ACHN (cell line): ENCODE data around the gene ACTL10.
"Not testable (repeated sequence)": the region's sequence is repeated elsewhere in the genome, so short reads cannot be mapped to it uniquely, and the experiment has no call there.

Experiments used
- DNase-seq: peaks from one replicate; pipeline ENCODE4 v3.0.0-alpha.2; 2015
- in situ Hi-C: cut with HindIII; loops from 2 replicates; pipeline ENCODE4 v1.10.0; 2017; ENCODE audit warnings: low sequenced_read_pairs, low pct_ligation_motif_present, low pct_unique_long_range_greater_than_20kb

The ACTL10 gene

DNA sequence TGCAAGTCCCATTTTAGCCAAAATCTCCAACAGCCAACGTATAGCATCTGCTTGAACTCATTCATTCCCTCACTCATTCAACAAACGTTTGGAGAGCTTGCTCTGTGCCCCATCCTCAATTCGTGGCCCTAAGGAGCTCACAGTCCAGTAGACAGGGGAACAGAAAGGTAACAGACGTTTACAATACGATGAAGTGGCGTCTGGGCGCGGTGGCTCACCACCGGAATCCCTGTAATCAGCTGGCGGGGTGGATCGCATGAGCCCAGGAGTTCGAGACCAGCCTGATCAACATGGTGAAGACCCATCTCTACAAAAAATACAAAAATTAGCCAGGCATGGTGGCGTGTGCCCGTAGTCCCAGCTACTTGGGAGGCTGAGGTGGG is 20.2 kb downstream of the ACTL10 start:
- in situ Hi-C loops, result no loop called here
- no peak for DNase-seq

DNA sequence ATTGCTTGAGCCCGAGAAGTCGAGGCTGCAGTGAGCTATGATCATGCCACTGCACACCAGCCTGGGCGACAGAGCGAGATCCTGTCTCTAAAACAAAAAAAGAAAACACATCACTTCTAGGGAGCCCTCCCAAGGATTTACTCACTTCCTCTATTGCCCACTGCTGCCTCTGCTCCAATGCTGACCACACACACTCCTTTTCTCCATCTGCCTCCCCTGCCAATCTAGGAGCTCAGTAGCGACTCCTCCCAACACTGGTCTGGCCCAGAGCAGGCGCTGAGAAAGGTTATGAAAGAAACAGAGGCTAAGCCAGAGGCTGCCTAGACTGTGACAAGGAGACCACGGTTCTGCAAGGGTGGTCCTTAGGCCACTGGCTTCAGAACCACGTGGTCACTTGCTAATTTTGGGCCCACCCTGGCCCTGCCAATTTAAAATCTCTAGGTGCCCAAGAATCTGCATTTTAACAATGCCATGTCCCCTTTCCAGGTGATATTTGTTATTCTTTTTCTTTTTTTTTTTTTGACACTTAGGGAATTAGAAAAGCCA is 20.7 kb downstream of the ACTL10 start:
- no peak for DNase-seq
- in situ Hi-C loops, result no loop called here

DNA sequence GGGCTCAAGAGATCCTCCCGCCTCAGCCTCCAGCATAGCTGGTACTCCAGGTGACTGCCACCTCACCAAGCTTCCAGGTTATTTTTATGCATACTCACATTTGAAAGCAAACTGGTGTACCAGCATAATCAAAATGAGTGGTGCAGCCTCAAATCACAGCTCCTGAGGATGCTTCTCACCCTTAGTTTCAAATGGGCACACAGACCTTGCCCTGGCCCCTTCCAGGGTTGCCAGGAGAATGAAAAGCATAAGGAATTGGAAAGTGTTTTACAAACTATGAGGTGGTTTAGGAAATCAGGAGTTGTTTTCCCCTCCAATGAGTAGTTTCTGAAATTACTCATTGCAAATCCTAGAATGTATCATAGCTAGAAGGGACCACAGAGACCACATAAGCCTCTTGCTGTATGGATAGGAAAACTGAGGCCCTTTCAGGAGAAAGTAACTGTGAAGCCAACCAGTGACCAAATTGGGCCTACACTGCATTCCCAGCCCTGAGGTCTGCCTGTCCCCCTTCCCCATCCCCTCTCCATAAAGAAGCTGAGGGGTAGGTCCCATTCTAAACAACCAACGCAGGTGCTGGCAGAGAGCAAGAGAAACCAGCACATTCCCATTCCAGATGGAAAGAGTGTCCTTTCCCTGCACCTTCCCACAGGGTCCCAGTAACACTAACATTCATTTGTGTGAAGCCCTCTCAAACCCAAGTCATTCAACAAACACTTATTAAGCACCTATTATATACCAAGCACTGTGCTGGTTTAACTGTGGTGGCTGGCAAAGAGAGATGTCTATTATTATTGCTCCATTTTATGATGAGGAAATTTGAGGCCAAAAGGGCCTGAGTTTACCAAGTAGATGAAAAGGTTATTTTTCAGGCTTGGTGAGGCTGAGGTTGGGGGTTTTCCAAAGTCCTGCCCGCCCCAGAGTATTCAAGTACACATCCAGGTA is 21.5 kb downstream of the ACTL10 start:
- in situ Hi-C loops, result no loop called here
- DNase-seq, result no peak

DNA sequence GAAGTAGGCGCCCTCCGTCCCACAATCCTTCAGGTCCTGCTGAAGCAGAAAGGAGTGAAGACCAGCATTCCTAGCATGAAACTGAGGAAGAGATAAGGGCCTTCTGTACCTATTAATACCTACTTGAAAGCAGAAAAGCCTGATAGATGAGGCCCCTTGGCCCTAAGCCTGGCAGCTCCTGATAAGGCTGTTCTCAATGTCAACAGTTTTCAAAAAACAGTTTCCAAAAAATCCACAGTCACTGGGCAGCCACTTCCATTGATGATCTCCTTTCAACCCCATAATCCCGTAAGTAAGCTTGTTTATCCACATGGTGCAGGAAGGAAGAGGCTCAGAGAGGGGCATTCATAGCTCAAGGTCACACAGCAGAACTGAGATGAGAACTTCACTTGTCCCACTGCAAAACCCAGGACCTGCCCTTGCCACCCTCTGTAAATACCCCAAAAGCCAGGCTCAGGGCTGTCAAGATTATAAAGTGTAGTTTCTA is 22.2 kb downstream of the ACTL10 start:
- DNase-seq, result no peak
- in situ Hi-C loops, result no loop called here

DNA sequence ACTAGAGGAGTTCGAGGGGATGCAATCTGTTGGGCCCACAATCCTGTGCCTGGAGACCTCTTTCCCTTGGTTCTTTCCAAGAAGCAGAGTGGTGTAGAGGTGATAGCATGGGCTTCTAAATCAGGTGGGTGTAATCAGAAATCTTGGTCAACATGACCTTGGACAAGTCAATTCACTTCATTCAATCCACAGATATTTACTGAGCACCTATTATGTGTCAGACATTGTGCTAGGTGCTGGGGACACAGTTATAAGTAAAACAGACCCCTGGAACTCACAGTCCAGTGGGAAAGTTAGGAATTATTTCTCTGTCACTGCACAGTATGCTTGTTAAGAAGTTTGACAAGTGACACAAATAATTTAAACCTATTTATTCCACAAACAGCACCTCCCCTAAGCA is 22.8 kb downstream of the ACTL10 start:
- in situ Hi-C loops, result no loop called here
- no peak for DNase-seq

DNA sequence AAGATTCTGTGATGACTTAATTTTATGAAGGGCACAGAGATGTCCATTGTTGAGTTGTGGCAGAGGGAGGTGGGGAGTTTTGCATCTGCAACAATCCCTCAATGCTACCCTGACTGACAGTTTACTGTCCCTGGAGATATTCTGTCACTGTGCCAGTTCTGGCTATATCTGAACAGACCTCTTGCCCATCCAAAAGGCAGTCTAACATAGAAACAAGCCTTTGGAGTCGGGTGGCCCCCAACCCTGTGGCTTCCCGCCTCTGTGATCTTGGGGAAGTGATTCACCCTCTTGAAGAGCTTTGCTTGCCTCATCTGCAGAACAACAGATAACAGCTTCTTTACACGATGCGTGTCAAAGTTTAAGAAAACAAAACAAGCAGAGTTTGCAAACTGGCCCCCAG is 23.2 kb downstream of the ACTL10 start:
- peak; percentile 44 for DNase-seq
- in situ Hi-C loops, result no loop called here

DNA sequence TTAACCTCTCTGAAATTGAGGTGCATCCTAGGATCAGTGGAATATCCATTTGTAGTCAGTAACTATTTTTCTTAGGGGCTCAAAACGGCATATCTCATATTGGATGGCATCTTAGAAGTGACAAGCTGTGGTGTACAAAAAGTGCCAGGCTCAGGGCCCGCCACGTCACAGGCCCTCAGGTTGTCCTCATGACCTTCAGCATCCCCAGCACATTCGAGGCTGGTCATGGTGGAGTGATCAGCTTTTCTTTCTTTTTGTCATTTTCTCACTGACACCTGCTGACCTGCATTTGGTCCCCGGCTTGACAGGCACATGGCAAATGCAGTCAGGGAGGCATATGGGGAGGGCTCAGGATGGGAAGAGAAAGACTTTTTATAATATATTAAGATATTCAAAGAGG is 26.5 kb downstream of the ACTL10 start:
- in situ Hi-C loops, result no loop called here
- no peak for DNase-seq

DNA sequence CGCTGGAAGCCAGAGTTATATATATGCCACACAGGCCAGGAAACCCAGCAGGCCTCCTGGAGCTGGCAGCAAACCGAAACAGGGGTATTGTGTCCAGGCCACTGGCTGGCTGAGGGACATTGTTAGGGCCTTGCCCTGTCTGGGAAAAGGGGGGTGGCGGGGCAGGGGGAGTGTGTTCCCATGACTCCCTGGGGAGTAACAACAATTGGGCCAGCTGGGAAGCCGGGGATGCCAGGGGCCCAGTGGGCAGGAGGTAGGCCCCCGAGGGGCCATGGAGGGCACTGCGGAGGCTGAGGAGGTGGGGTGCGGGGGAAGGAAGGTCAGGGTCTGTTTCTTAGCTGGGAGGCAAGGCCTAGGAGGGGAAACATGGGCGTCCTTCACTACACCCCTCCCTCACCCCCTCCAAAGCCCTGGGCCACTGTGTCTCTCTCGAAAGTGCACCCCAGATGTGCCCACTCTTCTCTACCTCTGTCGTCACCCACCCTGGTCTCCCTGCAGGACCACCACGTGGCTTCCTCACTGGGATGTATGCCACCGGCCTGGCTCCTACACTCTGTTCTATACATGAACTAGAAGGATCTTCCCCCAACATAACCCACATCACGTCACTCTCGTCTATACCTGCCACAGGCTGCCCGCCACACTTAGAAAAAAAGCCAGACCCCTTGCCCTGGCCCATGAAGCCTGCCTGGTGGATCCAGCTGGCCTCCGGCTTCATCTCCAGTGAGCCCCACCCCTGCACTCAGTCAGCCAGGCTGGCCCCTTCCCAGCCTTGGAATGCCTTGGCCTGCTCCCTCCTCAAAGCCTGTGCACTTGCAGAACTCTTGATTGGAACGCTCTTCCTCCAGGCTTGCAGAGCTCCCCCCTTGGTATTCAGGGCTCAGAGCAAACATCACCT is 27.2 kb downstream of the ACTL10 start:
- no peak for DNase-seq
- in situ Hi-C loops, result no loop called here

DNA sequence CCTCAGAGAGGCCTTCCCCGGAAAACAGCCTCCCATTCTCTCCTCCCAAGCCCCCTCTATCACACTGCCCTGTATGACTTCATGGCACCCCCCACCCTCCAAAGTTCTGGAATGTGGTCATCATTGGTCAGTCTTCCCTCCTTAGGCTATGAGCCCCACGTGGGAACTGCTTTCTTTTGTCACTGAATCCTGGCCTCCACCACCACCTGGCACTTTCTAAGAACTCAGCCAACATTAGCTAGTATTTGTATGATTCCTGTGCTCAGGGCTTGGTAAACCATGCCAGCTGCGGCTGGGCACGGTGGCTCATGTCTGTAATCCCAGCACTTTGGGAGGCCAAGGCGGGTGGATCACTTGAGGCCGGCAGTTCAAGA is 27.9 kb downstream of the ACTL10 start:
- in situ Hi-C loops, result no loop called here
- DNase-seq, result no peak

DNA sequence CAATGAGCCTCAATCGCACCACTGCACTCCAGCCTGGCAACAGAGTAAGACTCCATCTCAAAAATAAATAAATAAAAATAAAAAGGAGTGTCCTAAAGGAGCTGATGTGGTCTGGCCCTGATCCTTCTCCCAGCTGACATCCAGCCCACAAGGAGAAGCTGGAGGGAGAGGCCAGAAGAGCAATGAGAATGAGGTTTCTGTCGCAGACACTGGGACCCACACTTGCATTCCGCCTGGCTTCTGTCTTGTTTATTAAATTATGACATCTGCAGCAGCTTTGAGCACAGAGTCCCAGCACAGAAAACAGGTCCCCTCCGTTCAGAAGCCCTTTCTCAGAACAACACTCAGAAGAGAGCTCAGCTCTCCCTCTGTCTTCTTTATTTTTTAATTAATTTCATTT is 29.7 kb downstream of the ACTL10 start:
- no peak for DNase-seq
- in situ Hi-C loops, result no loop called here

DNA sequence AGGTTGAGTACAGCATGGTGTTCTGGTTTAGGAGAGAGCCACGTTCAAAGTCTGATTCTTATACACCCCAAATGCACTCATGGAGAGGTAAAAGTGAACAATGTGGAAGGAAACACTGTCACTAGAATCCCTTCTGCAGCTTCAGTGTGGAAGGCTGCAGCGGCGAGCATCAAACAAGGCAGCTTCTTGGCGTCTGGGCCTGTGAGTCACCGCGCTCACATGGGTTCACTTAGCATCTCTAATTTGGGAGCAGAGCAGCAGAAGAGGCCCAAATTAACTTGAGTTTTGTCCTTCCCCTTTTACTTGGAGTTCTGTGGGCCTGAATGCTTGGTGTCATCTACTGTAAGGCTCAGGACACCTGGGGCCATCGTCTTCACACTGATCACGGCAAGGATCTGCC is 30.4 kb downstream of the ACTL10 start:
- DNase-seq, result no peak

DNA sequence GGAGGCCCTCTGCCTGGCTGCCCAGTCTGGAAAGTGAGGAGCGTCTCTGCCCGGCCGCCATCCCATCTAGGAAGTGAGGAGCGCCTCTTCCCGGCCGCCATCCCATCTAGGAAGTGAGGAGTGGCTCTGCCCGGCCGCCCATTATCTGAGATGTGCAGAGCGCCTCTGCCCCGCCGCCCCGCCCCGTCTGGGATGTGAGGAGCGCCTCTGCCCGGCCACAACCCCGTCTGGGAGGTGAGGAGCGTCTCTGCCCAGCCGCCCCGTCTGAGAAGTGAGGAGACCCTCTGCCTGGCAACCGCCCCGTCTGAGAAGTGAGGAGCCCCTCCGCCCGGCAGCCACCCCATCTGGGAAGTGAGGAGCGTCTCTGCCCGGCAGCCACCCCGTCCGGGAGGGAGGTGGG is 32.2 kb downstream of the ACTL10 start:
- DNase-seq, in situ Hi-C loops: not testable (repeated sequence)

More for the DNA sequence above, 30.4 kb downstream of the ACTL10 start:
- in situ Hi-C loops, result no loop called here

DNA sequence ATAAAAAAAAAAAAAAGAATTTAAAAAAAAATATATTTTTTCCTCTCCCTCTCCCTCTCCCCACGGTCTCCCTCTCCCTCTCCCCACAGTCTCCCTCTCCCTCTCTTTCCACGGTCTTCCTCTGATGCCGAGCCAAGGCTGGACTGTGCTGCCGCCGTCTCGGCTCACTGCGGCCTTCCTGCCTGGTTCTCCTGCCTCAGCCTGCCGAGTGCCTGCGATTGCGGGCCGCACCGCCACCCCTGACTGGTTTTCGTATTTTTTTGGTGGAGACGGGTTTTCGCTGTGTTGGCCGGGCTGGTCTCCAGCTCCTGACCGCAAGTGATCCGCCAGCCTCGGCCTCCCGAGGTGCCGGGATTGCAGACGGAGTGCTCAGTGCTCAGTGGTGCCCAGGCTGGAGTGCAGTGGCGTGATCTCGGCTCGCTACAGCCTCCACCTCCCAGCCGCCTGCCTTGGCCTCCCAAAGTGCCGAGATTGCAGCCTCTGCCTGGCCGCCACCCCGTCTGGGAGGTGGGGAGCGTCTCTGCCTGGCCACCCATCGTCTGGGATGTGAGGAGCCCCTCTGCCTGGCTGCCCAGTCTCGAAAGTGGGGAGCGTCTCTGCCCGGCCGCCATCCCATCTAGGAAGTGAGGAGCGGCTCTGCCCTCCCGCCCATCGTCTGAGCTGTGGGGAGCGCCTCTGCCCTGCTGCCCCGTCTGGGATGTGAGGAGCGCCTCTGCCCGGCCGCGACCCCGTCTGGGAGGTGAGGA is 34.1 kb downstream of the ACTL10 start:
- DNase-seq, in situ Hi-C loops: not testable (repeated sequence)

DNA sequence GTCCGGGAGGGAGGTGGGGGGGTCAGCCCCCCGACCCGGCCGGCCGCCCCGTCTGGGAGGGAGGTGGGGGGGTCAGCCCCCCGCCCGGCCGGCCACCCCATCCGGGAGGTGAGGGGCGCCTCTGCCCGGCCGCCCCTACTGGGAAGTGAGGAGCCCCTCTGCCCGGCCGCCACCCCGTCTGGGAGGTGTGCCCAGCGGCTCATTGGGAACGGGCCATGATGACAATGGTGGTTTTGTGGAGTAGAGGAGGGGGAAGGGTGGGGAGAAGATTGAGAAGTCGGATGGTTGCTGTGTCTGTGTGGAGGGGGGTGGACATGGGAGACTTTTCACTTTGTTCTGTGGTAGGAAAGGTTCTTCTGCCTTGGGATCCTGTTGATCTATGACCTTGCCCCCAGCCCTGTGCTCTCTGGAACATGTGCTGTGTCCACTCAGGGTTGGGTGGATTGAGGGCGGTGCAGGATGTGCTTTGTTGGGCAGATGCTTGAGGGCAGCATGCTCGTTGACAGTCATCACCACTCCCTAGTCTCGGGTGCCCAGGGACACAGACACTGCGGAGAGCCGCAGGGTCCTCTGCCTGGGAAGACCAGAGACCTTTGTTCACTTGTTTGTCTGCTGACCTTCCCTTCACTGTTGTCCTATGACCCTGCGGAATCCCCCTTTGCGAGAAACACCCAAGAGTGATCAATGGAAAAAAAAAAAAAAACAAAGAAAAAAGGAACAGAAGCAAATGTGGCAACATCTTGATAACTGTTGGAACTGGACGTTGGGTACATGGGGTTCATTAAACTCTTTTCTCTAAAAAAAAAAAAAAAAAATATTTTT is 35.1 kb downstream of the ACTL10 start:
- DNase-seq, result no peak
- in situ Hi-C loops, result no loop called here

DNA sequence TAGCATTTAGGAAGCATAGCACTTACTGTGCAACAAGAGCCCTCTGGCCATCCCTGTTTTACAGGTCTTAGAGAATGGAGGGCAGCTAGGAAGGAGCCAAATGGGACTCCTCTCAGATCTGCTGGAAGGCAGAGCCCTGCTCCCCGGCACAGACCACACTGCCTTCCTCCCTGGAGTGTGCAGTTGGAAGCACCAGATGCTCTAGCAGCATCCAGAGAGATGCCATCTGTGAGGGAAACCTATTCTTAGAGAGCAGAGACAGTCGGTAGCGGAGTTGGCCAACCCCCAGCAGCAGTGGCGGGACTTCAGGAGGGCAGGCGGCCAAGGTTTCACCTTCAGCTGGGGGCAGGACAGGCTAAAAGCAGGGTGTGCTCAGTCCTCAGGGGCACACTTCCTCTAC is 36.1 kb downstream of the ACTL10 start:
- in situ Hi-C loops, result no loop called here

DNA sequence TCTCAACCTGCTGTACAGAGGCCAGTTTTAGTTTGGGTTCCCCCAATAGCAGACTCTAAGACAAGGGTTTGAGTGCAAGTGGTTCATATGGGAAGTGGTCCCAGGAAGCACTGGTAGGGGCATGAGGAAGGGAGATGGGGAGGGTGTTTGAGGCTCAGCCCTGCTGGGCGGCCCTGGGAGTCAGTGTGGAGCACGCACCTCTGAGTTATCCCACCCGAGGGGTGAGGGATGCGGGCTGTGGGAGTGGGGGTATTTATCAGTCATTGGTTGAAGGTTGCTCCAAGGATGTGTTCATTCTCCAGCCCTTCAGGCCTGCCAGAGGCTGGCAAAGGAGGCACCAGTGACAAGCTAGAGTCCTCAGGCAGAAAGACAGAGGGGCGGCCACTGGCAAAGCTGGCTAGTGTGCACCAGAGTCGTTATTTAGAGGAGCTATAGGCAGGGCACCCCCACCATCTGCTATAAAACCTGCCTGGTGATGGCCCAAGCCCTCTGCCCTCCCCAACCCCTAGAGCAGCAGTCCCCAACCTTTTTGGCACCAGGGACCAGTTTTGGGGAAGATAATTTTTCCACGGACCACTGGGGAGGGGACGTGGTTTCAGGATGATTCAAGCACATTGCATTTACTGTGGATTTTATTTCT is 36.9 kb downstream of the ACTL10 start:
- DNase-seq, result no peak
- in situ Hi-C loops, result no loop called here

More for the DNA sequence above, 36.1 kb downstream of the ACTL10 start:
- DNase-seq, result no peak

DNA sequence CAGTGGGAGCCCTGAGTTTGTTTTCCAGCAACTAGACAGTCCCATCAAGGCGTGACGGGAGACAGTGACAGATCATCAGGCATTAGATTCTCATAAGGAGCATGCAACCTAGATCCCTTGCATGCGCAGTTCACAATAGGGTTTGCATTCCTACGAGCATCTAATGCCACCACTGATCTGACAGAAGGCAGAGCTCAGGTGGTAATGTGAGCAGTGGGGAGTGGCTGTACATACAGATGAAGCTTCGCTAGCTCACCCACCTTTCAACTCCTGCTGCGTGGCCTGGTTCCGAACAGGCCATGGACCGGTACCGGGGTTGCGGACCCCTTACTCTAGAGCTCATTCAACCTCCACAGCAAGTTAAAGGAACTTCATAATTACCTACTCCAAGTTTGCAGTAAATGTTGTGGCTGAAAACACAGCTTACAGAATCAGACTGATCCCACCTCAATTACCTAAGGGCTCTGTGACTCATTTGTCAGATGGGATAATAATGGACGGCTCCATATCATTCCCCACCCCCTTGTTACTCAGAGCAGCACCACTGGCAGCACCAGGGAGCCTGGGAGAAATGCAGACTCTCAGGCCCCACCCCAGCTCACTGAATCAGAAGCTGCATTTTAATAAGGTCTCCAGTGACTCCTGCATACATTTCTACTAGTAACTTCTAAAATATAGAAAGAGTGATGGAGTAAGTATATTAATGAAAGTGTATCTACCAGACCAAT is 37.6 kb downstream of the ACTL10 start:
- DNase-seq, result no peak
- in situ Hi-C loops, result no loop called here
